Spleen (tissue), 7 donors: ENCODE results near the gene LSS.

Experiments
- CTCF ChIP-seq, 11 experiments: fragments of 200-600 bp in 7 of 11; fragments of 450-650 bp in 4 of 11; sonication (generic) in 4 of 11; IDR thresholded peaks in 8 of 11; conservative IDR thresholded peaks in 3 of 11; 1 replicate in 7 of 11; 2 replicates in 4 of 11; pipeline versions ENCODE4 v1.4.0 to v1.8.0; 2016 to 2021; ENCODE audit warnings: antibody characterized with exemption in 11 of 11, inconsistent platforms in 4 of 11, mild to moderate bottlenecking in 1 of 11
- POLR2A ChIP-seq, 3 donors: fragments of 450-650 bp; IDR thresholded peaks; one replicate each; pipeline ENCODE4 v1.5.1; 2017; ENCODE audit warnings: antibody characterized with exemption in 3 of 3, mild to moderate bottlenecking in 1 of 3
- donor health status: DM: no; HTN: no; CAD: no; lungs with moderate emphysema.
- donor health status: DM: no; HTN: no; CAD: no.
- donor health status: DM: no; HTN: no; CAD: no.

- no peak for TF ChIP-seq POLR2A (IDR thresholded peaks at IDR 0.05)
- TF ChIP-seq CTCF (IDR thresholded peaks at IDR 0.05 in 8 of 11, conservative IDR thresholded peaks at IDR 0.05 in 3 of 11): no peak
These were observed 15.4 kb upstream of the LSS start for GRCh38 chr21:46243960-46244361.
